Psoas muscle (tissue), 8 donors: Measurements from ENCODE around the gene CCL27. TPM values are rescaled to one million over a fixed set of nuclear protein-coding genes. Genes with fewer than 3 reads are reported as not detected.

Experiments used
- ATAC-seq, 4 donors: fragments of 200-7000 bp; cut with Tn5 transposase; one replicate each; pipeline ENCODE4 v1.9.1; 2020; ENCODE audit warnings: moderate library complexity in 3 of 4, mild to moderate bottlenecking in 2 of 4
- DNase-seq, 2 donors: peaks; one replicate each; pipeline ENCODE4 v3.0.0-alpha.2; 2020
- H3K27ac ChIP-seq: fragments of 200-600 bp; one replicate; pipeline ENCODE4 v1.8.0; 2022
- H3K27me3 ChIP-seq, 3 donors: fragments of 200-600 bp in 1 of 3; one replicate each; pipeline versions ENCODE4 v1.6.1 to v1.8.0; 2013 to 2022; ENCODE audit warnings: low read length in 2 of 3, mild to moderate bottlenecking in 2 of 3, moderate library complexity in 1 of 3; ENCODE audit not compliant: insufficient read depth in 3 of 3
- H3K36me3 ChIP-seq, 2 donors: fragments of 200-600 bp in 1 of 2; one replicate each; pipeline versions ENCODE4 v1.6.1 to v1.8.0; 2013 to 2022; ENCODE audit warnings: low read depth in 1 of 2, mild to moderate bottlenecking in 1 of 2, moderate library complexity in 1 of 2; ENCODE audit not compliant: insufficient read depth in 1 of 2
- H3K4me1 ChIP-seq: fragments of 200-600 bp; one replicate; pipeline ENCODE4 v1.8.0; 2022
- H3K4me3 ChIP-seq: fragments of 200-600 bp; one replicate; pipeline ENCODE4 v1.8.0; 2022; ENCODE audit warnings: mild to moderate bottlenecking
- H3K9me3 ChIP-seq: fragments of 200-600 bp; one replicate; pipeline ENCODE4 v1.8.0; 2022
- WGBS, 3 donors: extraction: QIAGEN DNeasy Blood & Tissue Kit; methylation state at CpG; one replicate each; pipeline versions ENCODE4 v1.1.6 to v1.1.7; 2013; 5-methylcytosine and 5-hydroxymethylcytosine counted together
- intact Hi-C, 2 donors: fragments of 100-400 bp; cut with DNase I; formaldehyde crosslinking; loops; one replicate each; pipeline versions ENCODE4 v1.11.0 to v1.14.2; 2022
- polyA plus RNA-seq, 3 donors: library from polyadenylated mRNA; stranded (reverse); fragments of 200-250 nt; gene quantifications; one replicate each; pipeline ENCODE4 v1.2.3, GENCODE V29; 2013
- total RNA-seq, 4 donors: library from RNA; stranded (reverse); fragmentation: NEBNext Ultra II Directional in 2 of 4; extraction: Animal tissue kit (Norgen Biotek cat#: 25700) in 2 of 4; gene quantifications; one replicate each; pipeline versions ENCODE4 v1.2.1 to v1.2.4, GENCODE V29; 2021 to 2023
- TF ChIP-seq, protein P1 (sequence below): fragments of 200-600 bp; IDR thresholded peaks from one replicate; pipeline ENCODE4 v1.8.0; 2022; ENCODE audit warnings: antibody characterized with exemption
- donor health status: healthy with polysubstance abuse.
- donor health status: DM: no; HTN: no; CAD: no; lungs with moderate emphysema.
- donor health status: Bipolar disorder and iron deficiency.
- donor health status: healthy.
- donor health status: DM: yes; HTN: yes; CAD: no.
- donor health status: DM: no; HTN: no; CAD: no.
- donor health status: DM: no; HTN: no; CAD: no.
- donor health status: DM: yes; HTN: yes; CAD: no.

CCL27 gene
- total and polyA plus RNA-seq, 7 donors, result 0.14 to 0.50 (median 0.25) TPM; not detected in 2

GRCh38 chr9:34675048-34675714 is 12.7 kb upstream of the CCL27 start:
- Histone ChIP-seq H3K27me3 (no peaks in the 10 kb centered on the region), H3K4me3 (no peak overlapping the region), H3K27ac (no peak overlapping the region), H3K9me3 (no peaks in the 10 kb centered on the region), H3K36me3 (no peaks in the 10 kb centered on the region), H3K4me1 (peaks cover 7% of the 10 kb centered on the region)
- DNase-seq, result peak; percentile 50 to 66
- ATAC-seq, result peak in 3 of 4 donors; percentile 47 to 66 (median 55)
- intact Hi-C loops, result no loop called here
- 51 to 52% (median 52%) methylated on average over 10 of the region's 10 CpGs for WGBS, 3 donors
- TF ChIP-seq, protein P1, sequence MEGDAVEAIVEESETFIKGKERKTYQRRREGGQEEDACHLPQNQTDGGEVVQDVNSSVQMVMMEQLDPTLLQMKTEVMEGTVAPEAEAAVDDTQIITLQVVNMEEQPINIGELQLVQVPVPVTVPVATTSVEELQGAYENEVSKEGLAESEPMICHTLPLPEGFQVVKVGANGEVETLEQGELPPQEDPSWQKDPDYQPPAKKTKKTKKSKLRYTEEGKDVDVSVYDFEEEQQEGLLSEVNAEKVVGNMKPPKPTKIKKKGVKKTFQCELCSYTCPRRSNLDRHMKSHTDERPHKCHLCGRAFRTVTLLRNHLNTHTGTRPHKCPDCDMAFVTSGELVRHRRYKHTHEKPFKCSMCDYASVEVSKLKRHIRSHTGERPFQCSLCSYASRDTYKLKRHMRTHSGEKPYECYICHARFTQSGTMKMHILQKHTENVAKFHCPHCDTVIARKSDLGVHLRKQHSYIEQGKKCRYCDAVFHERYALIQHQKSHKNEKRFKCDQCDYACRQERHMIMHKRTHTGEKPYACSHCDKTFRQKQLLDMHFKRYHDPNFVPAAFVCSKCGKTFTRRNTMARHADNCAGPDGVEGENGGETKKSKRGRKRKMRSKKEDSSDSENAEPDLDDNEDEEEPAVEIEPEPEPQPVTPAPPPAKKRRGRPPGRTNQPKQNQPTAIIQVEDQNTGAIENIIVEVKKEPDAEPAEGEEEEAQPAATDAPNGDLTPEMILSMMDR, result peak; percentile 40

DNA sequence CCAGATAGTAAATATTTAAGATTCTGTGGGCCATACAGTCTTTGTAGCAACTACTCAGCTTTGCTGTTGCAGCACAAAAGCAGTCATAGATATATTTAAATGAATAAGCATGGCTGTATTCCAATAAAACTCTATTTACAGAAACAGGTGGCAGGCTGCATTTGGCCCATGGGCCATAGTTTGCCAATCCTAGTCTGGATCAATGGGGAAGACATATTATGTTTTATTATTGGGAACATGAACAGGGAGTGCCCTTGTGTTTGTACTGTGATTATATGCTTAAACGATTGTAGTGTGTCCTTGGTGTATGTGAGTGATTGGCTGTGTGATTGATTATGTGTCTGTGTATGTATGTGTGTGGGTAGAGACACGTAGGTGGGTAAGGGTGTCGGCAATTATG is 12.0 kb upstream of the CCL27 start:
- H3K4me3 ChIP-seq, result no peak overlapping the region
- peak in 2 of 4 donors; percentile 45 to 46 for ATAC-seq
- no peaks in the 10 kb centered on the region for H3K27me3 ChIP-seq
- no peaks in the 10 kb centered on the region for H3K9me3 ChIP-seq
- H3K36me3 ChIP-seq, result no peaks in the 10 kb centered on the region
- DNase-seq, result no peak
- peaks cover 7% of the 10 kb centered on the region for H3K4me1 ChIP-seq
- WGBS, 3 donors, result 72 to 80% (median 78%) methylated on average over 3 of the region's 3 CpGs
- no peak overlapping the region for H3K27ac ChIP-seq
- TF ChIP-seq, protein P1, result no peak
- intact Hi-C loops, result no loop called here

- DNase-seq (no peak), ATAC-seq (no peak)
- no peak overlapping the region for H3K27ac ChIP-seq
- intact Hi-C loops, result no loop called here
- WGBS, 3 donors, result 93 to 100% (median 96%) methylated on average over 1 of the region's 1 CpG
- peaks cover 7% of the 10 kb centered on the region for H3K4me1 ChIP-seq
- H3K4me3 ChIP-seq, result no peak overlapping the region
- no peaks in the 10 kb centered on the region for H3K9me3 ChIP-seq
- TF ChIP-seq, protein P1, result no peak
- peaks cover 0 to 10% of the 10 kb centered on the region in 2 donors for H3K36me3 ChIP-seq
- H3K27me3 ChIP-seq, result no peaks in the 10 kb centered on the region
Observed at GRCh38 chr9:34671307-34671706, 8.8 kb upstream of the CCL27 start.

- H3K27me3 ChIP-seq, result no peaks in the 10 kb centered on the region
- TF ChIP-seq, protein P1, result no peak
- WGBS, 3 donors, result 67 to 87% (median 79%) methylated on average over 5 of the region's 5 CpGs
- no peak for ATAC-seq
- no peak for DNase-seq
- H3K4me1 ChIP-seq, result peaks cover 8% of the 10 kb centered on the region
- H3K27ac ChIP-seq, result no peak overlapping the region
- intact Hi-C loops, result no loop called here
- H3K4me3 ChIP-seq, result no peak overlapping the region
- peaks cover 0 to 10% of the 10 kb centered on the region in 2 donors for H3K36me3 ChIP-seq
- no peaks in the 10 kb centered on the region for H3K9me3 ChIP-seq
Observed at GRCh38 chr9:34669809-34670562, 7.5 kb upstream of the CCL27 start.
